Muscle layer of duodenum (tissue), 2 donors: Measurements from ENCODE around the gene FLAD1.

Source experiments
- H3K27ac ChIP-seq: one replicate; pipeline ENCODE4 v1.7.0; 2013; ENCODE audit warnings: mild to moderate bottlenecking, low read length
- H3K27me3 ChIP-seq: one replicate; pipeline ENCODE4 v1.7.0; 2013; ENCODE audit warnings: low read depth, mild to moderate bottlenecking, control low read depth, low read length
- H3K36me3 ChIP-seq, 2 donors: one replicate each; pipeline ENCODE4 v1.7.0; 2013; ENCODE audit warnings: low read length in 2 of 2, control low read depth in 1 of 2, mild to moderate bottlenecking in 1 of 2; ENCODE audit not compliant: insufficient read depth in 2 of 2, control insufficient read depth in 1 of 2
- H3K4me1 ChIP-seq, 2 donors: one replicate each; pipeline ENCODE4 v1.7.0; 2013; ENCODE audit warnings: low read length in 2 of 2, mild to moderate bottlenecking in 2 of 2, control low read depth in 1 of 2, moderate library complexity in 1 of 2; ENCODE audit not compliant: insufficient read depth in 2 of 2, control insufficient read depth in 1 of 2
- H3K4me3 ChIP-seq, 2 donors: one replicate each; pipeline ENCODE4 v1.7.0; 2013; ENCODE audit warnings: low read length in 2 of 2, low read depth in 1 of 2, mild to moderate bottlenecking in 1 of 2
- H3K9me3 ChIP-seq, 2 donors: one replicate each; pipeline ENCODE4 v1.7.0; 2013; ENCODE audit warnings: low read length in 2 of 2, control low read depth in 1 of 2, mild to moderate bottlenecking in 1 of 2; ENCODE audit not compliant: control insufficient read depth in 1 of 2
- donor health status: healthy.

The FLAD1 gene

DNA sequence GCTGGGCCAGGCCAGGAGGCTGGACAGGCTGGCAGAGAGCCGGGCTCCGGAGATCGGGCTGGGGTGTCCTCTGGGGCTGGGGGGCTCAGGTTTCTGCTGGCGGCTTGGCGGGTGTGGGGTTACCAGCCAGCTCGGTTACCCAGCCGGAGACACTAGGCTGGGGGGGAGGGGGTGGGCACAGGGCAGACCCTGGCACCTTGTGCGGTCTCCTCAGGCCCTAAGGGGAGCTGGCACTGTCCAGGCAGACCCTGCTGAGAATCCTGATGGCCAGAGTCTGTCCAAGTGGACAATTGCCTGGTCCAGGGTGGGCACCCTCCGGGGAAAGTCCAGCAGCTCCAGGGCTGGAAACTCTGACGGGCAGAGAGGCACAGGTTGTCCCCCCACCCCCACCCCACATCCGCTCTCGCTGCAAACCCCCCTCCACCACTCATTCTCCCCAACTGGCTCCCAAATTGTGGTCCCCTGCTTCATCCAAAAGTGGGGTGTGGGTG, 26.1 kb downstream of the FLAD1 start:
- peak overlapping the region; percentile 86 for H3K27ac ChIP-seq
- peak overlapping the region; percentile 27 to 53 for H3K4me3 ChIP-seq
- peaks cover 35 to 48% of the 10 kb centered on the region in 2 donors for H3K4me1 ChIP-seq

GRCh38 chr1:155009742-155010141, 26.6 kb downstream of the FLAD1 start:
- H3K4me1 ChIP-seq, result peaks cover 35 to 43% of the 10 kb centered on the region in 2 donors
- no peak overlapping the region for H3K27ac ChIP-seq
- peak overlapping the region; percentile 2 to 27 for H3K4me3 ChIP-seq
- H3K27me3 ChIP-seq, result no peaks in the 10 kb centered on the region
- peaks cover 0 to 8% of the 10 kb centered on the region in 2 donors for H3K36me3 ChIP-seq
- H3K9me3 ChIP-seq, result no peaks in the 10 kb centered on the region

More for the DNA sequence above, 26.1 kb downstream of the FLAD1 start:
- peaks cover 0 to 3% of the 10 kb centered on the region in 2 donors for H3K36me3 ChIP-seq
- H3K27me3 ChIP-seq, result no peaks in the 10 kb centered on the region
- H3K9me3 ChIP-seq, result no peaks in the 10 kb centered on the region

DNA sequence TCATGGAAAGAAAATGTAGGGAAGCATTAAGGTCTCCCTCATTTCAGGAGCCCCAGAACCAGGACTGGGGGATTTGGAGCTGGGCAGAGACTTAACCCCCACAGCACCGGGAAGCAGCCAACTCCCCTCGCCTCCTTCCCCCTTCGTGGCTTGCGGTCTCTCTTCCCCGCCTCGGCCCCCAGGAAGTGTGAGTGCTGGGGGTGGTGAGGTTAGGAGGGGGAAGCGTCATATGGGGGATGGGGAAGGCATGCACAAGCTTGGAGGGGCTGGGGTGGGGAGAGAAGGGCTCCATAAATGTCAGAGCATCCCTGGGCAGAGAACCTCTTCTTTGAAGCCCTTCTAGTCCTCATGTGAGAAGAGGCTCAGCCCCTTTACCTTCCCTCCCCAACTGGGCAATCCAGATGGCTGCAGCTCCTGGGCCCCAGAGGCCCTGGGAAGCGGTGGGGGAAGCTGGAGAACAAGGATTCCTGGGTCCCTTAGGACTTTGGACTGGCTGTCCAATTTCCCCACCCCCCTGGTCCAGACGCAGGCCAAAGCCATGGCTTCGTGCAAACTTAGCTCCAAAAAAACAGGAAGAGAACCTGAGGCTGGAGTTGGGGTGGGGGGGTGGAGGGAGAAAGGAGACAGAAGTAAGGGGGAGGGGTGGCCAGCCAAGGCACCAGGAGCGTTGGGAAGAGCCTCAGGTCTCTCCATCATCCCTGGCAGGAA, 27.2 kb downstream of the FLAD1 start:
- Histone ChIP-seq H3K27me3 (no peaks in the 10 kb centered on the region), H3K27ac (peak overlapping the region; percentile 56), H3K4me3 (peak overlapping the region; percentile 2 to 27), H3K9me3 (no peaks in the 10 kb centered on the region), H3K4me1 (peaks cover 35 to 37% of the 10 kb centered on the region in 2 donors), H3K36me3 (peaks cover 0 to 14% of the 10 kb centered on the region in 2 donors)

DNA sequence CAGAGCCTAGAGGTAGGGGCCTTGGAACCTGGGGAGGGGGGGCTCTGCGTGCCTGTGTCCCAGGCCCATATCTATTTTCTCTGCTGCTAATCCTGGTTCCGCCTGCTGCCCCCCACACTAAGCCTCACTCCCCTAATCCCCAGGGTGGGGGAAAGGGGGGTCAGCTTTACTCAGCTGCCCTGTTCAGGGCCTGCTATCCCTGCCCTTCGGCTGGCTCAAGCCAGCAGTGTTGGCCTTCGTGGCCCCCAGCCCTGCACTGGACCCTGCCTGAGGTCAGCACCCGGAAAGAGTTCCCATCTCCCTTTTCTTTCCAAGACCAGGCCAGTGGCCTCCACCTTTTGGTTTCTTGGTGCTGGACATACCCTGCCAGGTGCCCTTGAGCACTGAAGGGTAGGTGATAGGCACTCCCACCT, 27.9 kb downstream of the FLAD1 start:
- peaks cover 31 to 38% of the 10 kb centered on the region in 2 donors for H3K4me1 ChIP-seq
- no peaks in the 10 kb centered on the region for H3K27me3 ChIP-seq
- H3K27ac ChIP-seq, result peak overlapping the region; percentile 56
- peaks cover 4 to 19% of the 10 kb centered on the region in 2 donors for H3K36me3 ChIP-seq
- H3K4me3 ChIP-seq, result no peak overlapping the region
- H3K9me3 ChIP-seq, result no peaks in the 10 kb centered on the region

DNA sequence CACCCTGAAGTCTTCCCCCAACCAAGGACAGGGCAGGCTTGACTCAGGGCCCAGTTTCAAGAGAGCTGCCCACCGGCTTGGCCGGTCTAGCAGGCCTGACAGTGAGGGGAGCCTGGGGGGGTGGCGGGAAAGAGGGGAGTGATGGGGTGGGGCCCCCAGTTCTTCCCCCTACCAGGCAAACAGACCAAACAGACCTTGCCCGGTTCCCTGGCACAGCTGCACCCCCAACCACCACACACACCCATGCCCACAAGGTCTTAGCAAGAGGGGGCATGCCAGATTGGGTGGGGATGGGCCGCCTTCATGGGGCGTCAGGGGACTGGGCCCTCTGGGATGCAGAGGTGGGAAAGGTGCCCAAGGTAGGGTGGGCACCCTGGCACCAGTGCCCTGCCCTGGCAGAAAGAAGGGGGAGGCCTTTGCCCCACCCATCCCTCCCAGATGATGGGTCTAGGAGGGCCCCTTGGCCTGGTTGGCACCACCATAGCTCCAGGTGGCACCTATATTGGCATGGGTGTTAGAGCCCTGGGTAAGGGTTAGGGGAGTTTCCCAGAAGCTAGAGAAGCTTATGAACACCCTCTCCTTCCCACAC, 28.4 kb downstream of the FLAD1 start:
- Histone ChIP-seq H3K4me1 (peaks cover 31 to 33% of the 10 kb centered on the region in 2 donors), H3K4me3 (no peak overlapping the region), H3K27ac (peak overlapping the region; percentile 56)

GRCh38 chr1:155012026-155012546, 28.9 kb downstream of the FLAD1 start:
- no peaks in the 10 kb centered on the region for H3K9me3 ChIP-seq
- H3K36me3 ChIP-seq, result peaks cover 4 to 23% of the 10 kb centered on the region in 2 donors
- no peak overlapping the region for H3K4me3 ChIP-seq

More for the DNA sequence above, 28.4 kb downstream of the FLAD1 start:
- Histone ChIP-seq H3K9me3 (no peaks in the 10 kb centered on the region), H3K27me3 (no peaks in the 10 kb centered on the region), H3K36me3 (peaks cover 4 to 23% of the 10 kb centered on the region in 2 donors)

GRCh38 chr1:155012776-155013602, 29.8 kb downstream of the FLAD1 start:
- H3K4me1 ChIP-seq, result peaks cover 22 to 37% of the 10 kb centered on the region in 2 donors
- H3K4me3 ChIP-seq, result no peak overlapping the region
- H3K27ac ChIP-seq, result peak overlapping the region; percentile 74

More at GRCh38 chr1:155012026-155012546, 28.9 kb downstream of the FLAD1 start:
- peaks cover 28 to 34% of the 10 kb centered on the region in 2 donors for H3K4me1 ChIP-seq
- peak overlapping the region; percentile 74 for H3K27ac ChIP-seq
- H3K27me3 ChIP-seq, result no peaks in the 10 kb centered on the region

GRCh38 chr1:155013632-155014031, 30.5 kb downstream of the FLAD1 start:
- Histone ChIP-seq H3K9me3 (no peaks in the 10 kb centered on the region), H3K27ac (peak overlapping the region; percentile 74), H3K4me3 (no peak overlapping the region), H3K4me1 (peaks cover 22 to 40% of the 10 kb centered on the region in 2 donors), H3K27me3 (no peaks in the 10 kb centered on the region), H3K36me3 (peaks cover 4 to 23% of the 10 kb centered on the region in 2 donors)

More at GRCh38 chr1:155012776-155013602, 29.8 kb downstream of the FLAD1 start:
- Histone ChIP-seq H3K36me3 (peaks cover 4 to 23% of the 10 kb centered on the region in 2 donors), H3K9me3 (no peaks in the 10 kb centered on the region), H3K27me3 (no peaks in the 10 kb centered on the region)

DNA sequence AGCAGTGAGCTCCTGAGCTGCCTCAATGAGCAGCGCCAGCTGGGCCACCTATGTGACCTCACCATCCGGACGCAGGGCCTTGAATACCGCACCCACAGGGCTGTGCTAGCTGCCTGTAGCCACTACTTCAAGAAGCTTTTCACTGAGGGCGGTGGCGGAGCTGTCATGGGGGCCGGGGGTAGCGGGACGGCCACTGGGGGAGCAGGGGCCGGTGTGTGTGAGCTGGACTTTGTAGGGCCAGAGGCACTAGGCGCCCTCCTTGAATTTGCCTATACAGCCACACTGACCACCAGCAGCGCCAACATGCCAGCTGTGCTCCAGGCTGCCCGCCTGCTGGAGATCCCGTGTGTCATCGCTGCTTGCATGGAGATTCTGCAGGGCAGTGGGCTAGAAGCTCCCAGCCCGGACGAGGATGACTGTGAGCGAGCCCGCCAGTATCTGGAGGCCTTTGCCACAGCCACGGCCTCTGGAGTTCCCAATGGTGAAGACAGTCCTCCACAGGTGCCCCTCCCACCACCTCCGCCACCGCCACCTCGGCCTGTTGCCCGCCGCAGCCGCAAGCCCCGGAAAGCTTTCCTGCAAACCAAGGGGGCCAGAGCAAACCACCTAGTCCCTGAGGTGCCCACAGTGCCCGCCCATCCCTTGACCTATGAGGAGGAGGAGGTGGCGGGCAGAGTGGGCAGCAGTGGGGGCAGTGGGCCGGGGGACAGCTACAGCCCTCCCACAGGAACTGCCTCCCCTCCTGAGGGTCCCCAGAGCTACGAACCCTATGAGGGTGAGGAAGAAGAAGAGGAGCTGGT, 31.8 kb downstream of the FLAD1 start:
- Histone ChIP-seq H3K36me3 (peaks cover 4 to 23% of the 10 kb centered on the region in 2 donors), H3K4me1 (peaks cover 22 to 40% of the 10 kb centered on the region in 2 donors), H3K9me3 (no peaks in the 10 kb centered on the region), H3K27ac (no peak overlapping the region), H3K4me3 (no peak overlapping the region), H3K27me3 (no peaks in the 10 kb centered on the region)

DNA sequence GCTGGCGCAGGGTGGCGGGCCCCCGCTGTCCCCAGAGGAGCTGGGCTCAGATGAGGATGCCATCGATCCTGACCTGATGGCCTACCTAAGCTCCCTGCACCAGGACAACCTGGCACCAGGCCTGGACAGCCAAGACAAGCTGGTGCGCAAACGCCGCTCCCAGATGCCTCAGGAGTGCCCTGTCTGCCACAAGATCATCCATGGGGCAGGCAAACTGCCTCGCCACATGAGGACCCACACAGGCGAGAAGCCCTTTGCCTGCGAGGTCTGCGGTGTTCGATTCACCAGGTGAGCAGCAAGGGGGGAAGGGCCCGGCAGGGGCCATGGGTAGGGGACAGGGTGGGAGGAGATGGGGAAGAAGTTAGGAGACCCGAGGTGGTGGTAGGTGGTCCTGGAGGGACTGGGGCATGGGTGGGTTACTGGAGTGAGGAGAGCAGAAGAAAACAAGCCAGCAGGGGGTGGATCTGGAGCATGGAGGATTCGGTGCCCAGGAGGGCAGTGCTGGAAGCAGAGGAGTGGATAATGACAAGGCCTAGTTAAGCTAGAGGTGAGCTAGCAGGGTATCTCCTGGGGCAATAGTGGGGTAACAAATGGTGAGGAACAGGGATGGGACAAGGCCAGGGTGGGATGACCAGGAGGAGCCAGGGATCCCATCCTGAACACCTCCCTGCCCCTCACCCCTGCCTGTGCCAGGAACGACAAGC, 32.5 kb downstream of the FLAD1 start:
- Histone ChIP-seq H3K4me1 (peaks cover 18 to 32% of the 10 kb centered on the region in 2 donors), H3K27me3 (no peaks in the 10 kb centered on the region), H3K27ac (no peak overlapping the region), H3K36me3 (peaks cover 4 to 23% of the 10 kb centered on the region in 2 donors), H3K9me3 (no peaks in the 10 kb centered on the region), H3K4me3 (no peak overlapping the region)
